Activated effector memory CD4-positive, alpha-beta T cell treated with Interleukin-2 at 50 U/mL for 16 hours (primary cell): ENCODE measurements around the gene INTS1.
"Not testable (repeated sequence)": the region's sequence is repeated elsewhere in the genome, so short reads cannot be mapped to it uniquely, and the experiment has no call there.

Experiments used
- DNase-seq: peaks from one replicate; pipeline ENCODE4 v3.0.0-alpha.2; 2020

The INTS1 gene

DNA sequence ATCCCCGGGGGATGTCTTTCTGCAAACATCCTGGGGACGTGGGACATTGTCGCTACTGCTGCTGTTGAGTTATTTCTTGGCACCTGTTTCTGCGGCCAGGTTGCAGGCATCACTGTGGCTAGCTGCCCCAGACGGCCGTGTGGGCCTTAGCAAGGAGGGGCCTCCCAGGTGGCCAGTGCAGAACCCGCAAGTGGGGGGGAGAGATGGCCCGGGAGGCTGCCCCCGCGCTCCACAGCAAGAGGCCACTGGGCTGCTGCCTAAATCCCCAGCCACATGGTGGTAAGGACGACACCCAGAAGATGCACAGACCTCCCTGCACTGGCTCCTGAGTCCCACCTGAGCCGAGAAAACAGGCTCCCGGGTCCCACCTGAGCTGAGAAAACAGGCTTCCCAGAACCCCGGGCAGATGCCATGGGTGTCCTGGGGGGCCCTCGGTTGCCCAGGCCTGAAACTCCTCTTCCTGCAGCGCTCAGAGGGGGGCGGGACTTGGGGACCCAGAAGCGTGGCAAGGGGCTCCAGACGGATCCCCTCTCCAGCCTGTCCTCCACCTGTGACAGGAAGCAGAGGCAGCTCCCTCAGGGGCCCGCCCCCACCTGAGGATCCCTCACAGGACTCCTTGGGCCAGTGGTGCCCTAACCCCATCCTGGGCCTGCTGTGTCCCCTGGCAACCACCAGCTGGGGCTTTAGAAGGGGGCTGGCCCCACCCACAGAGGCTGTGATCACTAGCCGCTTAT is 25.4 kb upstream of the INTS1 start:
- no peak for DNase-seq

DNA sequence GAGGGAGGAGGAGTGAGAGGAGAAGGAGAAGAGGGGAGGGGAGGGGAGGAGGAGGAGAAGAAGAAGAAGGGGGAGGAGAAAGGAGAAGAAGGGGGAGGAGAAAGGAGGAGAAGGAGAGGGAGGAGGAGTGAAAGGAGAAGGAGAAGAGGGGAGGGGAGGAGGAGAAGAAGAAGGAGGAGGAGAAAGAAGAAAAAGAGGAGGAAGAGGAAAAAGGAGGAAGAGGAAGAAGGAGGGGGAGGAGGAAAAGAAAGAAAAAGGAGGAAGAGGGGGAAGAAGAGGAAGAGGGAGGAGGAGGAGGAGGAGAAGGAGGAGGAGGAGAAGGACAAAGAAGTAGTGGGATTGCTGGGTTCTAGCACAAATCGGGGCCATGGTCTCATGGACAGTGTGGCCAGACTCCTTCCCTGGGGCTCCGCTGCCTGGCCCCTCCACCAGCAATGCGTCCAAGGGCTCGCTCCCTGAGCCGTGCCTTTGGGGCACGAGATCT is 22.1 kb upstream of the INTS1 start:
- no peak for DNase-seq

DNA sequence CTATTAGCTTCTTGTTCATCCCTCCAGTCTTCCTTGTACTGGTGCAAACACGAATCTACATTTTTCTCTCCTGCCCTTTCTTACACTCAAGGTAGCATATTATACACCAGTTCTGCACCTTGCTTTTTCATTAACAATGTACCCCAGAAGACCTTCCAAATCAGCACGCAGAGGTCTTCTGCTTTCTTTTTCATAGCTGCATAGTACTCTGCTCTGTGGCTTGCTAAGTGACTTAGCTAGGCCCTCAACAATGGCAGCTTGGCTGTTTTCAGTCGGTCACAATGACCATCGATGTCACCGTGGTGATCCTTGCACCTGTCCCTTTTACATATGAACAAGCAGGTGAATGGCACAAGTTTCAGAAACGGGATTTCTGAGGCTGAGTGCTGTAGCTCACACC is 21.2 kb upstream of the INTS1 start:
- DNase-seq = no peak

GRCh38 chr7:1523844-1524243 is 19.7 kb upstream of the INTS1 start:
- no peak for DNase-seq

- no peak for DNase-seq
These were observed 19.0 kb upstream of the INTS1 start for GRCh38 chr7:1523208-1523607.

- DNase-seq = no peak
These were observed 17.3 kb upstream of the INTS1 start for GRCh38 chr7:1521456-1521855.

GRCh38 chr7:1520539-1521234 is 16.5 kb upstream of the INTS1 start:
- no peak for DNase-seq

DNA sequence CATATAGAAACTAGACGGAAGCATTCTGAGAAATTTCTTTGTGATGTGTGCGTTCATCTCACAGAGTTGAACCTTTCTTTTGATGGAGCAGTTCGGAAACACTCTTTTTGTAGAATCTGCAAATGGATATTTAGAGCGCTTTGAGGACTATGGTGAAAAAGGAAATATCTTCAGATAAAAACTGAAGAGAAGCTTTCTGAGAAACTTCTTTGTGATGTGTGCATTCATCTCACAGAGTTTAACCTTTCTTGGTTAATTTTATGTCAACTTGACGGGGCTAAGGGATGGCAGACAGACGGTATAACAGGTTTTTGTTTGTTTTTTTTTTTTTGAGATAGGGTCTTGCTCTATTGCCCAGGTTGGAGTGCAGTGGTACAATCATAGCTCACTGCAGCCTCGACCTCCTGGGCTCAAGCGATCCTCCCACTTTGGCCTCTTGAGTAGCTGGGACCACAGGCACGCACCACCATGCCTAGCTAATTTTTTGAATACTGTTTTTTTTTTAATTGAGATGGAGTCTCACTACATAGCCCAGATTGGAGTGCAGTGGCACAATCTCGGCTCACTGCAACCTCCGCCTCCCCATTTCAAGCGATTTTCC is 15.2 kb upstream of the INTS1 start:
- DNase-seq = not testable (repeated sequence)

DNA sequence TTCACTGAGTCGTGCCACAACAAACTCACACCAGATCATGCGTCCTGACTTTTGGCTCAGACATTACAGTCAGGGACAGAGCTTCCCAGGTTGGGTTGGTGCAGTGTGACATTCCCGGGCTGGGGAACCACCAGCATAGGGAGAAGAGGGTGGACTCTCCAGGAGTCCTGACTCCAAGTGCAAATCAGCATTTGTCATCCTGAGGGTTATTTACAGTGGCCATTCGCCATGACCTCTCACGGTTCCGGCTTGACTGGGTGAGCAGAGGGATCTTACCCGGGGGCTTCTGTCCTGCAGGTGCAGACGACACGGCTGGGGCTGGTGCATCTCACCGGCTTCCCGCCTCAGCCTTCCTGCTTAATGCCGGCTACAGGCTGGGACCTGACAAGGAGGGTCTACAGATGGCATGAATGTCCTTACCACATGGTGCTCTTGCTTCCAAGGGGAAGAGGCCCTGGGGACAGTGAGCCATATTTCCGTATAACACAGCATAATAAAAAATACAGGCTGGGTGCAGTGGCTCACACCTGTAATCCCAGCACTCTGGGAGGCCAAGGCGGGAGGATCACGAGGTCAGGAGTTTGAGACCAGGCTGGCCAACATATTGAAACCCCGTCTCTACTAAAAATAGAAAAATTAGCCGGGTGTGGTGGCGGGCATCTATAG is 12.5 kb upstream of the INTS1 start:
- DNase-seq = no peak

GRCh38 chr7:1515509-1515967 is 11.3 kb upstream of the INTS1 start:
- not testable (repeated sequence) for DNase-seq

DNA sequence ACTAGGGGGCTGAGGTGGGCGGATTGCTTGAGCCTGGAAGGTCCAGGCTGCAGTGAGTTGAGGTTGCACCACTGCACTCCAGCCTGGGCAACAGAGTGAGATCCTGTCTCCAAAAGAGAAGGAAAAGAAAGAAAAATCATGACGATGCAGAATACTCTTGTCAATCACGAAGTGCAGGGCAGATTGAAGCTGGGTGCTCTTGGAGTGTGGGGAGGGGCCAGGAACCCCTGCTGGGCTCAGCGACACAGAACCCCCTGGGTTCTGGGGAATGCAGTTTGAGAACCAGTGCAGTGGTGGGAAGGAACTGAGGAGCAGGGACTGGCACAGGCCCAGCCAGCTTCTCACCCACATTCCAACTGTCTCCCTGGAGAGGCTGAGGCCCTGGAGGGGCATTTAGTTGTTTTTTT is 10.8 kb upstream of the INTS1 start:
- no peak for DNase-seq

DNA sequence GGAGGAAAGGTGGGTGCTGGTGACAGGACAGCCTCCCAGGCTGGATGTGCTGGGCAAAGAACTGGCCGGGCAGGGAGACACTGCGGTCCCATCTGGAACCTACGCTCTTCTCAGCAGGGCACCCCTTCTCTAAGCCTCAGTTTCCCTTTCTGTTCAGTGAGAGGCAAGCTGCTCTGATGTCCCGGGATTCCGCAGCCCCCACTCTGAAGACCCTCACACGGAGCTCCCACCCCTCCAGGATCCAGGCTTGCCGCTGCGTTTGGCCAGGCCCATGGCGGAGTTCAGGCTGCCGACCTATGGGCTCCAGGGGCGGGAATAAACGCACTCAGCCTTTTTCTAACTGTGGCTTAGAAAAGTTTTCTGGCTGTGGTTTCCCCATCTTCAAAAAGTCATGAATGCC is 10.2 kb upstream of the INTS1 start:
- no peak for DNase-seq

- DNase-seq = no peak
These were observed 9.5 kb upstream of the INTS1 start for GRCh38 chr7:1513657-1514095.

DNA sequence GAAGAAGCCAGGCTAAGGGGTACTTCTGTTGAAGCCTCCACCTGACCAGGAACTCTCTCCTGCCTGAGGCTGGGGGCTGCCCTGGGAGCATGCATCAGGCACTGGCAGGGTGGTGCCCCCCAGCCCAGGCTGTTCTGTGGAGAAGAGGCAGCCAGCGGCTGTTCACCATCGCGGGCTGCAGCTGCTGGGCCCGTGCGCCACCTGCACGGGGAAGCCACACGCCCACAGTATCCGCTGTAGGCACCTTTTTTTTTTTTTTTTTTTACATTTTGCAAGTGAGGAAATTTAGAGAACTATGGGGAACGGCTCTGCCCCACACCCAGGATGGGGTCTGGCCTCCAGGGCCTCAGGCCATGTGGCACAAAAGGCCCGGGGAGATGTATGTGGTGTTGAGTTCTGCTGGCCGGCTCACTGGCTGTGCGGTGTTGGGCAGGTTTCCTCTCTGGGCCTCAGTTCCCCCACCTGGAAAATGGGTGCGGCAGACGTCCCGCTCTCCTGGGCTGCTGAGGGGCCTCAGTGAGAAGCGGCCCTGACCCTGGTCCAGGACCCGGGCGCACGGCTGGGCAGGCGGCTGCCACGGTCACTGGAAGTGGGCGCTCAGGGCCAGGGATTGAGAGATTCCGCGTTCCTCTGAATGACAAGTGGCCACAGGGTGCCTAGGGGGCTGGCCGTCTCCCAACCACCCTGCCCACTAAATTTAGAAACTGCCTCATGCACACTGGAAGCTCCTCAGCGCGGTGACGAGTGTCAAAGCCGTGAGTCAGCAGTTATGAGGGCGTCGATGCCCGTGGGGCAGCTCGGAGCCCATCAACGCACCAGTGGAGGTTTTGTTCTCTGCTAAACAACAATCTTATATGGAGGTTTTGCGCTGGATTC is 8.8 kb upstream of the INTS1 start:
- peak; percentile 44 for DNase-seq

DNA sequence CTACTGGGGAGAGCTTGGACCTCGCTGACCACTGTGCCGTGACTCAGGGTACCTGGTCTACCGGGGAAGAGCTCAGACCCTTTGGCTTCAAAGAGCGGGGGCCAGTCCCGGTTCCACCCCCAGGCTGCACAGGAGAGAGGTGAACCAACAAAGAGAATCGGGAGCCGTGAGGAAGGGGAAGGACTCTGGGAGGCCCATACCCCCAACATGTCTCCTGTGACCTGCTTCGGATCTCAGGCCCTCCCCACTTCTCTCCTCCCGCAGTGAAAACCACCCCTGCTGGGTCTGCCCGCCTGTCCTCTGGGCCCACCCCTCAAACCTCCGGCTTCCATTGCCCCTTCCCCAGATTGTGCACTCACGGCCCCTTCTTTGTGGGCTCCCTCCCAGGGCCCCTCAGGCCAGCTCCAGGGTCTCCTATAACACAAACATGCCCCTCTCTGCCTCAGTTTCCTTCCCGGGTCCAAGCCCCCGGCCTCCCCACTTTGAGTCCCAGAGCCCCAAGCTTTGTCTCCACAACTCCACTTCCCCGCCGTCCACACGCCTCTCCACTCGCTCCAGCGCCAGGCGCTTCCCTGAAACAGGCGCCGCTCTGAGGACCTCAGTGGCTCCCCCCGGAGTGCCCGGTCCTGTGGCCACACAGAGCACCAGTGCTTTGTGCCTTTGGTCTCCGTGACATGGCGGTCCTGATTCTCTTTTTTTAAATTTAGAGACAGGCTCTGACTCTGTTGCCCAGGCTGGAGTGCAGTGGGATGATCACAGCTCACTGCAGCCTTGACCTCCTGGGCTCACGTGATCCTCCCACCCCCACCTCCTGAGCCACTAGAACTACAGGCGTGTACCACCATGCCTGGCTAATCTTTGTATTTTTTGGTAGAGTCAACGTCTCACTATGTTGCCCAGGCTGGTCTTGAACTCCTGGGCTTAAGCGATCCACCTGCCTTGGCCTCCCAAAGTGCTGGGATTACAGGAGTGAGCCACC is 7.5 kb upstream of the INTS1 start:
- no peak for DNase-seq

DNA sequence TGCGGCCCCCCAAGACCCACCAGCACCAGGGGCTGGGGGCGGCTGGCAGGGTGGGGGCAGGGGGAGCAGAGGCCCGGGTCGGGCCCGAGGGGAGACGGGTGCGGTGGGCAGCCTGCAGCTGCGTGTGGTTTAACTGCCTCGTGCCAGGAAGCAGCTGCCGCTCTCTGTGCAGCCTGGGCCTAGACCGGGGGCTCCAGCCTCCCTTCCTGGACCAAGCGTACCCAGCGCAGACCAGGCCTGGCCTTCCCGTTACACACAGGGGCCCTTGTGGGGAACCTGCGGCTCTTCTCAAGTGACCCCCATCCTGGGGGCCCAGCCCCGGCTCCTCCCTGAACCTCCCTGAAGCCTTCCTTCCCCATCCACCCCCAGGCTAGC is 6.6 kb upstream of the INTS1 start:
- DNase-seq = no peak

DNA sequence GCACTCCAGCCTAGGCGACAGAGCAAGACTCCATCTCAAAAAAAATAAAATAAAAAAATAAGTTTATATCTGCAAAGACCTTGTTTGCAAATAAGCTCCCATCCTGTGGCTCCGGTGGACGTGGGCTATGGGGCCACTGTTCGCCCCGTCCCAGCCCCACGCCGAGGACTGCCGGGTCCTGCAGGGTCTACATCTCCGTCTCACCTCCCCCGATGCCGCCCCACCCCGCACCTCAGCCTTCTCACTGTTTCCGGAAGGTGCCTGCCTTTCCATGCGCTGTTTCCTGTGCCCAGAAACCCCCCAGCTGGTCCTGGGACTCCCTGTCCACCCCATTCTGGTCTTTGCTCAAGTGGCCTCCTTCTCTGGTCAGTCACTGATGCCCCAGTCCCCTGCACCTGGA is 5.0 kb upstream of the INTS1 start:
- DNase-seq = no peak

GRCh38 chr7:1508277-1508758 is 4.1 kb upstream of the INTS1 start:
- no peak for DNase-seq

GRCh38 chr7:1505731-1506550 is 1.8 kb upstream of the INTS1 start:
- DNase-seq = no peak

GRCh38 chr7:1503390-1503789 is 799 bp downstream of the INTS1 start:
- DNase-seq = no peak
